ENCODE data around the gene MUC5AC.
"Not testable (repeated sequence)": the region's sequence is repeated elsewhere in the genome, so short reads cannot be mapped to it uniquely, and the experiment has no call there.

MUC5AC gene

DNA sequence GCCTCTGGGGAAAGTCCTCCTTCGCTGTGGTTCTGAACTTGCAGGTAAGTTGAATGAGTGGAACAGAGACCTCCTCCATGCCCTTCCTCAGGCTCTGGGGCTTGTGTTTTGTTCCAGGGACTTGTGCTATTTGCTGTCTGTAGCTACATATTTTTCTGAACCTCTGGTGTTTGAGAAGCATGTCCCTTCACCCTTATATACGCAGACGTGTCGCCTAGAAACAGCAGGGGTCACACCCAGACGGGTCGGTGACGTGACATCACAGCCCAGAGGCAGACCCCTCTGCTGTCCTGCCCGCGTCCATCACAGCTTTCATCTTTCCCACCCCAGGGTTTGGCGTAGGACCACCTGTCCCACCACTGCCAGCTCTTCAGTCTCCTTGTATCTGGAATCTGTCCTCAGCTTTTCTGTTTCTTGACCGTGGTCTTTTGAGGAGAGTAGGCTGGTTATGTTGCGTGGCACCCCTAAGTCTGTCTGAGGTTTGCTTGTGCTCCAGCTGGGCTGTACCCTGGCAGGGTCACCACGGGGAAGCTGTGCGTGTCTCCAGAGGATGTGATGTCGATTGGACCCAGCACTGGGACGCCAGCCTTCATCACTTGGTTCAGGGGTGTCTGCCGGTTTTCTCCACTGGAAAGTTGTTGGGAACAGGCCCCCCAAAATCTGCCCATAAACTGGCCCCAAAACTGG, 51.8 kb downstream of the MUC5AC start:
- Histone ChIP-seq H3K27me3 (ENCODE audit: insufficient read depth, low read length, poor library complexity) (no peaks in the 10 kb centered on the region), H3K79me1 (ENCODE audit: low read length) (no peaks in the 10 kb centered on the region), H3K4me3 (ENCODE audit: low read length) (no peak overlapping the region), H2BK5ac (ENCODE audit: low read length) (no peak overlapping the region), H3K4me2 (ENCODE audit: low read length) (no peak overlapping the region), H4K8ac (ENCODE audit: low read depth, low read length) (no peak overlapping the region), H2BK15ac (replicated peaks; ENCODE audit: low read depth) (no peak overlapping the region), H3K9ac (ENCODE audit: low read length) (no peak overlapping the region), H3K23ac (ENCODE audit: low read length) (no peak overlapping the region), H2AK5ac (ENCODE audit: low read length) (no peak overlapping the region), H2BK120ac (ENCODE audit: low read depth, low read length) (no peak overlapping the region), H4K5ac (ENCODE audit: low read length) (no peak overlapping the region), H3K4me1 (ENCODE audit: control insufficient read depth, low read depth, low read length) (no peaks in the 10 kb centered on the region), H3K4ac (ENCODE audit: low read depth, low read length) (no peak overlapping the region), H3K56ac (ENCODE audit: low read length) (no peak overlapping the region), H3K18ac (ENCODE audit: low read length) (no peak overlapping the region), H3K36me3 (ENCODE audit: control insufficient read depth, insufficient read depth, low read length) (no peaks in the 10 kb centered on the region), H3K27ac (ENCODE audit: low read depth, low read length) (no peak overlapping the region), H3K79me2 (ENCODE audit: control insufficient read depth, insufficient read depth, low read length) (no peaks in the 10 kb centered on the region)
- no peak for DNase-seq
- no CpG with 5 or more reads among the region's 17 CpGs for WGBS (ENCODE audit: extremely low coverage, insufficient coverage, low lambda C conversion rate)

DNA sequence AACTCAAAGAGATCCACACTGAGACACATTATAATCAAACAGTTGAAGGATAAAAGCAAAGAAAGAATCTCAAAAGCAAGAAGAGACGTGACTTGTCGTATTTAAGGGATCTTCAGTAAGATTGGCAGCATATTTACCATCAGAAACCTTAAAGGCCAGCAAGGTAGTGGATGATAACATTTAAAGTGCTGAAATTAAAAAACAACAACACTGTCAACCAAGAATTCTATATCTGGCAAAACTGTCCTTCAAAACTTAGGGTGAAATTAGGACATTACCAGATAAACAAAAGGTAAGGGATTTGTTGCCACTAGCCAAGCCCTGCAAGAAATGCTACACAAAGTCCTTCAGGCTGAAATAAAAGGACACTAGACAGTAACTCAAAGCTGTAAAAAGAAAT, 54.1 kb downstream of the MUC5AC start:
- Histone ChIP-seq H3K27ac (ENCODE audit: low read depth, low read length) (no peak overlapping the region), H2BK5ac (ENCODE audit: low read length) (no peak overlapping the region), H2AK5ac (ENCODE audit: low read length) (no peak overlapping the region), H3K79me2 (ENCODE audit: control insufficient read depth, insufficient read depth, low read length) (no peaks in the 10 kb centered on the region), H3K23ac (ENCODE audit: low read length) (no peak overlapping the region), H2BK120ac (ENCODE audit: low read depth, low read length) (no peak overlapping the region), H3K56ac (ENCODE audit: low read length) (no peak overlapping the region), H4K5ac (ENCODE audit: low read length) (no peak overlapping the region), H3K9ac (ENCODE audit: low read length) (no peak overlapping the region), H3K27me3 (ENCODE audit: insufficient read depth, low read length, poor library complexity) (no peaks in the 10 kb centered on the region), H2BK15ac (replicated peaks; ENCODE audit: low read depth) (no peak overlapping the region), H4K8ac (ENCODE audit: low read depth, low read length) (no peak overlapping the region), H3K4me2 (ENCODE audit: low read length) (no peak overlapping the region), H3K4me3 (ENCODE audit: low read length) (no peak overlapping the region), H3K36me3 (ENCODE audit: control insufficient read depth, insufficient read depth, low read length) (no peaks in the 10 kb centered on the region), H3K18ac (ENCODE audit: low read length) (no peak overlapping the region), H3K4me1 (ENCODE audit: control insufficient read depth, low read depth, low read length) (no peaks in the 10 kb centered on the region), H3K79me1 (ENCODE audit: low read length) (no peaks in the 10 kb centered on the region), H3K4ac (ENCODE audit: low read depth, low read length) (no peak overlapping the region)
- no peak for DNase-seq
- no CpG with 5 or more reads among the region's 2 CpGs for whole genome bisulfite sequencing (ENCODE audit: extremely low coverage, insufficient coverage, low lambda C conversion rate)

DNA sequence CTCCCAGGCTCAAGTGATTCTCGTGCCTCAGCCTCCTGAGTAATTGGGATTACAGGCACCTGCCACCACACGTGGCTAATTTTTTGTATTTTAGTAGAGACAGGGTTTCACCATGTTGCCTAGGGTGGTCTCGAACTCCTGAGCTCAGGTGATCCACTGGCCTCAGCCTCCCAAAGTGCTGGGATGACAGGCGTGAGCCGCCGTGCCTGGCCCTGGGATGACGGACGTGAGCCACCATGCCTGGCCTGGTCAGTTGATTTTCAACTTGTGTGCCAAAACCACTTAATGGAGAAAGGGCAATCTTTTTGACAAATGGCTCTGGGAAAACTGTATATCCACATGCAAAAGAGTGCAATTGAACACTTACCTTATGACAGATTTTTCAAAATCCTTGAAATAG, 58.1 kb downstream of the MUC5AC start:
- H3K56ac ChIP-seq (ENCODE audit: low read length); H3K18ac ChIP-seq (ENCODE audit: low read length); H3K27me3 ChIP-seq (ENCODE audit: insufficient read depth, low read length, poor library complexity); H3K36me3 ChIP-seq (ENCODE audit: control insufficient read depth, insufficient read depth, low read length); H4K8ac ChIP-seq (ENCODE audit: low read depth, low read length); H3K9ac ChIP-seq (ENCODE audit: low read length); H2BK15ac ChIP-seq (replicated peaks; ENCODE audit: low read depth); H3K4me2 ChIP-seq (ENCODE audit: low read length); H3K27ac ChIP-seq (ENCODE audit: low read depth, low read length); H3K79me2 ChIP-seq (ENCODE audit: control insufficient read depth, insufficient read depth, low read length); H3K23ac ChIP-seq (ENCODE audit: low read length); H2AK5ac ChIP-seq (ENCODE audit: low read length); DNase-seq; H3K4me1 ChIP-seq (ENCODE audit: control insufficient read depth, low read depth, low read length); H3K4me3 ChIP-seq (ENCODE audit: low read length); H2BK120ac ChIP-seq (ENCODE audit: low read depth, low read length); H4K5ac ChIP-seq (ENCODE audit: low read length); H3K4ac ChIP-seq (ENCODE audit: low read depth, low read length); H3K79me1 ChIP-seq (ENCODE audit: low read length); H2BK5ac ChIP-seq (ENCODE audit: low read length): not testable (repeated sequence)
- no CpG with 5 or more reads among the region's 8 CpGs for WGBS (ENCODE audit: extremely low coverage, insufficient coverage, low lambda C conversion rate)

- Histone ChIP-seq H2BK5ac (ENCODE audit: low read length) (no peak overlapping the region), H3K56ac (ENCODE audit: low read length) (no peak overlapping the region), H3K79me1 (ENCODE audit: low read length) (no peaks in the 10 kb centered on the region), H3K4me2 (ENCODE audit: low read length) (no peak overlapping the region), H3K27ac (ENCODE audit: low read depth, low read length) (no peak overlapping the region), H3K4ac (ENCODE audit: low read depth, low read length) (no peak overlapping the region), H4K8ac (ENCODE audit: low read depth, low read length) (no peak overlapping the region), H3K9ac (ENCODE audit: low read length) (no peak overlapping the region), H4K5ac (ENCODE audit: low read length) (no peak overlapping the region), H3K23ac (ENCODE audit: low read length) (no peak overlapping the region), H2BK120ac (ENCODE audit: low read depth, low read length) (no peak overlapping the region), H3K36me3 (ENCODE audit: control insufficient read depth, insufficient read depth, low read length) (no peaks in the 10 kb centered on the region), H3K79me2 (ENCODE audit: control insufficient read depth, insufficient read depth, low read length) (no peaks in the 10 kb centered on the region), H2BK15ac (replicated peaks; ENCODE audit: low read depth) (no peak overlapping the region), H3K18ac (ENCODE audit: low read length) (no peak overlapping the region), H3K4me3 (ENCODE audit: low read length) (no peak overlapping the region), H2AK5ac (ENCODE audit: low read length) (no peak overlapping the region), H3K27me3 (ENCODE audit: insufficient read depth, low read length, poor library complexity) (no peaks in the 10 kb centered on the region), H3K4me1 (ENCODE audit: control insufficient read depth, low read depth, low read length) (no peaks in the 10 kb centered on the region)
- no peak for DNase-seq
- no CpG with 5 or more reads among the region's 17 CpGs for WGBS (ENCODE audit: extremely low coverage, insufficient coverage, low lambda C conversion rate)
Observed at GRCh38 chr11:1217151-1217550, 59.4 kb downstream of the MUC5AC start.

DNA sequence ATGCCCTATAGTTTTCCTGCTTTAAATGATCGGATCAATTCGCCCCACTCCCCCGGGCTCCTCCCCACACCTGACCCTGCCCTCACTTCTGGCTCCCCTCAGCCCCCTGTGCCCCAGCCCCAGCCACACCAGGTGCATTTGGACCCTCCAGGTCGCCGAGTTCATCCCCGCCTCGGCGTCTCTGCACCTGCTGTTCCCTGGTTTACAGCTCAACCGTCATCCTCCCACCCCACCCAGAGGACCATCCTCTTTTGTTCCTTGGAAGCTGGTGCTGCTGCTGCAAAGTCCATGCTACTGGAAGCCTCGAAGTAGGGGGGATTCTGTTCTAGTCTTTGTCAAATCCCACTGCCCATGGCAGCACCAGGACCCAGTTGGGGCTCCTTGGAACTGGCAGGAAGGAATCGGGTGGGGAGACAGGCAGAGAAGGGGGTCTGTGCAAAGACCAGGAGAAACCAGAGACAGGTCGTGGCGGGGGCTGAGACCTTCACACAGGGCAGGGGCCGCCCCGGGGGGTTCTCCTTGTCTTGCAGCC, 60.6 kb downstream of the MUC5AC start:
- no peak overlapping the region for H2BK15ac ChIP-seq (replicated peaks; ENCODE audit: low read depth)
- H3K27ac ChIP-seq (ENCODE audit: low read depth, low read length) = no peak overlapping the region
- no peak overlapping the region for H2AK5ac ChIP-seq (ENCODE audit: low read length)
- no peak for DNase-seq
- no peaks in the 10 kb centered on the region for H3K27me3 ChIP-seq (ENCODE audit: insufficient read depth, low read length, poor library complexity)
- H3K4me2 ChIP-seq (ENCODE audit: low read length) = no peak overlapping the region
- no peak overlapping the region for H3K9ac ChIP-seq (ENCODE audit: low read length)
- H3K18ac ChIP-seq (ENCODE audit: low read length) = no peak overlapping the region
- no peak overlapping the region for H3K4ac ChIP-seq (ENCODE audit: low read depth, low read length)
- WGBS (ENCODE audit: extremely low coverage, insufficient coverage, low lambda C conversion rate) = no CpG with 5 or more reads among the region's 15 CpGs
- H3K4me3 ChIP-seq (ENCODE audit: low read length) = no peak overlapping the region
- H4K5ac ChIP-seq (ENCODE audit: low read length) = no peak overlapping the region
- H3K56ac ChIP-seq (ENCODE audit: low read length) = no peak overlapping the region
- H2BK5ac ChIP-seq (ENCODE audit: low read length) = no peak overlapping the region
- no peaks in the 10 kb centered on the region for H3K4me1 ChIP-seq (ENCODE audit: control insufficient read depth, low read depth, low read length)
- H3K79me1 ChIP-seq (ENCODE audit: low read length) = no peaks in the 10 kb centered on the region
- no peaks in the 10 kb centered on the region for H3K36me3 ChIP-seq (ENCODE audit: control insufficient read depth, insufficient read depth, low read length)
- no peaks in the 10 kb centered on the region for H3K79me2 ChIP-seq (ENCODE audit: control insufficient read depth, insufficient read depth, low read length)
- H4K8ac ChIP-seq (ENCODE audit: low read depth, low read length) = no peak overlapping the region
- H2BK120ac ChIP-seq (ENCODE audit: low read depth, low read length) = no peak overlapping the region
- H3K23ac ChIP-seq (ENCODE audit: low read length) = no peak overlapping the region

Data from mesendoderm (in vitro differentiated cells).